Spleen (tissue), 11 donors: Measurements from ENCODE around the gene CSE1L. TPM values are rescaled to one million over a fixed set of nuclear protein-coding genes. Genes with fewer than 3 reads are reported as not detected.

Source experiments
- DNase-seq: peaks from one replicate; pipeline ENCODE4 v3.0.0-alpha.2; 2020
- H3K27ac ChIP-seq, 8 donors: fragments of 200-600 bp; sonication (generic) in 7 of 8; 1 replicate in 4 of 8; 2 replicates in 4 of 8; pipeline versions ENCODE4 v1.5.0 to v1.8.0; 2016 to 2021; ENCODE audit warnings: inconsistent platforms in 4 of 8, mild to moderate bottlenecking in 4 of 8, moderate library complexity in 1 of 8
- H3K27me3 ChIP-seq, 7 donors: fragments of 200-600 bp; sonication (generic) in 6 of 7; replicated peaks in 1 of 7; 1 replicate in 4 of 7; 2 replicates in 3 of 7; pipeline versions ENCODE4 v1.5.0 to v1.8.0; 2016 to 2021; ENCODE audit warnings: inconsistent platforms in 3 of 7, mild to moderate bottlenecking in 1 of 7
- H3K36me3 ChIP-seq, 6 donors: fragments of 200-600 bp; sonication (generic) in 5 of 6; 1 replicate in 4 of 6; 2 replicates in 2 of 6; pipeline versions ENCODE4 v1.5.0 to v1.8.0; 2016 to 2021; ENCODE audit warnings: inconsistent platforms in 2 of 6
- H3K4me1 ChIP-seq, 6 donors: fragments of 200-600 bp; sonication (generic) in 5 of 6; 1 replicate in 3 of 6; 2 replicates in 3 of 6; pipeline versions ENCODE4 v1.5.0 to v1.8.0; 2016 to 2021; ENCODE audit warnings: inconsistent platforms in 3 of 6
- H3K4me3 ChIP-seq, 8 donors: fragments of 200-600 bp; sonication (generic) in 7 of 8; 1 replicate in 4 of 8; 2 replicates in 4 of 8; pipeline versions ENCODE4 v1.5.0 to v1.8.0; 2016 to 2021; ENCODE audit warnings: inconsistent platforms in 4 of 8, mild to moderate bottlenecking in 4 of 8, moderate library complexity in 2 of 8
- H3K9me3 ChIP-seq, 8 donors: fragments of 200-600 bp; sonication (generic) in 7 of 8; 1 replicate in 4 of 8; 2 replicates in 4 of 8; pipeline versions ENCODE4 v1.5.0 to v1.8.0; 2016 to 2021; ENCODE audit warnings: inconsistent platforms in 4 of 8
- CTCF ChIP-seq, 11 experiments: fragments of 200-600 bp in 7 of 11; fragments of 450-650 bp in 4 of 11; sonication (generic) in 4 of 11; IDR thresholded peaks in 8 of 11; conservative IDR thresholded peaks in 3 of 11; 1 replicate in 7 of 11; 2 replicates in 4 of 11; pipeline versions ENCODE4 v1.4.0 to v1.8.0; 2016 to 2021; ENCODE audit warnings: antibody characterized with exemption in 11 of 11, inconsistent platforms in 4 of 11, mild to moderate bottlenecking in 1 of 11
- POLR2A ChIP-seq, 3 donors: fragments of 450-650 bp; IDR thresholded peaks; one replicate each; pipeline ENCODE4 v1.5.1; 2017; ENCODE audit warnings: antibody characterized with exemption in 3 of 3, mild to moderate bottlenecking in 1 of 3
- POLR2AphosphoS5 ChIP-seq, 3 donors: sonication (generic); formaldehyde crosslinking; IDR thresholded peaks; one replicate each; pipeline ENCODE4 v1.5.1; 2017; ENCODE audit warnings: antibody characterized with exemption in 3 of 3
- WGBS, 5 donors: extraction: QIAGEN DNeasy Blood & Tissue Kit in 3 of 5; methylation state at CpG; one replicate each; pipeline versions ENCODE4 v1.1.5 to v1.1.7; 2013 to 2018; 5-methylcytosine and 5-hydroxymethylcytosine counted together
- intact Hi-C: fragments of 100-400 bp; cut with DNase I; formaldehyde crosslinking; loops from one replicate; pipeline ENCODE4 v1.15.0; 2023; ENCODE audit warnings: low total_unique reads
- polyA plus RNA-seq, 3 donors: library from polyadenylated mRNA; stranded (reverse); fragments of 200-250 nt; gene quantifications; one replicate each; pipeline ENCODE4 v1.2.1, GENCODE V29; 2013
- total RNA-seq, 7 donors: library from RNA; depleted of rRNA in 3 of 7; stranded (reverse); fragments of >200 nt in 3 of 7; fragmentation: NEBNext Ultra II Directional in 4 of 7; extraction: Animal tissue kit (Norgen Biotek cat#: 25700) in 4 of 7; gene quantifications; one replicate each; pipeline versions ENCODE4 v1.1.0 to v1.2.1, GENCODE V29; 2016 to 2021
- donor health status: healthy with polysubstance abuse.
- donor health status: DM: no; HTN: no; CAD: no; lungs with moderate emphysema.
- donor health status: DM: no; HTN: no; CAD: no.
- donor health status: Bipolar disorder and iron deficiency.
- donor health status: healthy.
- donor health status: DM: no; HTN: no; CAD: no.
- donor health status: DM: yes; HTN: yes; CAD: no.

CSE1L gene
- total and polyA plus RNA-seq, 10 donors, result 16.7 to 51.5 (median 33.8) TPM

DNA sequence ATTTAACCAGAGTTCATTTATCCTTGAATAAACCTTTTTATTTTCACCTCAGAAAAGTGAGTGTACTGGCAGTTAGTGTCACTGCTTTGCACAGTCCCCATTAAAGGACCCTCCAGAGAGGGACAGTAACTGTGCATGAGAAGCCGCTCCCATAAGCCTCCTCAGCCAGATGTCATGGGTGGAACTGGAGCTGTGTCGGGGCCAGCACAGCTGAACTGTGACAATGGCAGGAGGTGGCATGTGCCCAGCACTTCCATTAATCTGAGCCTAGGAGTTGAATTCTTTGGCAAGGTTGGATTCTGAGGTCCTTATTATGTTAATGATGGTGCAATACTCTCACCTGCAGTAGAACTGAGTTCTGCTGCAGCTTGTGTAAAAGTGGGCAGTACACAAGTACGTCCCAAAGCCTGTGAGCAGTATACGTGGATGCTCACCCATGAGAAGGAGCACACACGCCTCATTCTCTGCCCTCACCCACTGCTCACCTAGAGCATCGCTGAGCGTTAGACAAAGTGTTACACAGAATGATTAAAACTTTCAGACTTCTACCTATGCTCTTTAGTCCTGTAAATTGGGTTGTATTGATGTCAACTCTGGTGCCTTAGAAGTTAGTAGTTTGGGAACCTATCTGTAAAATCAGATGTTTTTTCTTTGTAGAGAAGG, 11.9 kb upstream of the CSE1L start:
- DNase-seq, result no peak
- Histone ChIP-seq H3K27ac (no peak overlapping the region), H3K4me3 (no peak overlapping the region), H3K27me3 (no peaks in the 10 kb centered on the region), H3K9me3 (no peaks in the 10 kb centered on the region), H3K36me3 (peaks cover 5 to 71% (median 48%) of the 10 kb centered on the region in 6 donors), H3K4me1 (peaks cover 0 to 21% (median 15%) of the 10 kb centered on the region in 6 donors)
- 93 to 96% (median 94%) methylated on average over 7 of the region's 7 CpGs for WGBS, 5 donors
- TF ChIP-seq POLR2A (IDR thresholded peaks at IDR 0.05), result no peak
- no peak for TF ChIP-seq CTCF (IDR thresholded peaks at IDR 0.05 in 8 of 11, conservative IDR thresholded peaks at IDR 0.05 in 3 of 11)
- TF ChIP-seq POLR2AphosphoS5 (IDR thresholded peaks at IDR 0.05), result no peak
- intact Hi-C loops, result no loop called here

DNA sequence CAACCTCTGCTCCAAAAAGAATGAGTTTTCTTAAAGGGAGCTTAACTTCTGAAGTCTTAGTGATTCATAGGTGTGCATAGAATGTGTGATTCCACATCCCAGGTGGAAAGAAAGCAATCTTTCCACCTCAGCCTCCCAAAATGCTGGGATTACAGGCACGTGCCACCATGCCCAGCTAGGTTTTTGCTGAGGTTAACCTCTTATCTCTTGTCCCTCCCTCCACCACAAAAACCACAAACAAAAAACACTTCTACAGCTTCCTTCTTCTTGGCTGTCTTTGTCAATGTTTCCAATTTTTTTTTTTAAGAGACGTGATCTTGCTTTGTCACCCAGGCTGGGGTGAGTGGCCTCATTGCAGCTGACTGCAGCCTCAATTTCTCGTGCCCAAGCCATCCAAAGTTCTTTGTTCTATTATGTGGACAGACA, 8.1 kb upstream of the CSE1L start:
- no peaks in the 10 kb centered on the region for H3K9me3 ChIP-seq
- DNase-seq, result no peak
- H3K4me1 ChIP-seq, result peaks cover 0 to 21% (median 15%) of the 10 kb centered on the region in 6 donors
- H3K27ac ChIP-seq, result peak overlapping the region in 6 of 8 donors; percentile 31 to 69 (median 50)
- intact Hi-C loops, result no loop called here
- H3K4me3 ChIP-seq, result peak overlapping the region in 1 of 8 donors; percentile 16
- 19 to 48% (median 25%) methylated on average over 3 of the region's 3 CpGs for WGBS, 5 donors
- H3K36me3 ChIP-seq, result peaks cover 0 to 33% (median 15%) of the 10 kb centered on the region in 6 donors
- TF ChIP-seq POLR2AphosphoS5 (IDR thresholded peaks at IDR 0.05) (no peak), CTCF (IDR thresholded peaks at IDR 0.05 in 8 of 11, conservative IDR thresholded peaks at IDR 0.05 in 3 of 11) (no peak), POLR2A (IDR thresholded peaks at IDR 0.05) (no peak)
- no peaks in the 10 kb centered on the region for H3K27me3 ChIP-seq

DNA sequence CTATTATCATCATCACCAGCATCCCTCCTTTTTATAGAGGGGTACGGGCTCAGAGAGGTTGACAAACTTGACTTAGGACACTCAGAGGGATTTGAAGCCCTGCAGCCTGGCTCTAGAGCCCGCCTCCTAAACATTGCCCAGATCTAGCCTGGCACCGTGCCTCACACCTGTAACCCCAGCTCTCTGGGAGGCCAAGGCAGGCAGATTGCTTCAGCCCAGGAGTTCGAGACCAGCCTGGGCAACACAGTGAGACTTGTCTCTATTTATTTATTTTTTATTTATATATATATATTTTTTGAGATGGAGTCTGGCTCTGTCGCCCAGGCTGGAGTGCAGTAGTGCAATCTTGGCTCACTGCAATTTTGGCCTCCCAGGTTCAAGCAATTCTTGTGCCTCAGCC, 6.3 kb upstream of the CSE1L start:
- TF ChIP-seq CTCF (IDR thresholded peaks at IDR 0.05 in 8 of 11, conservative IDR thresholded peaks at IDR 0.05 in 3 of 11), result no peak
- TF ChIP-seq POLR2A (IDR thresholded peaks at IDR 0.05), result no peak
- TF ChIP-seq POLR2AphosphoS5 (IDR thresholded peaks at IDR 0.05), result no peak
- Histone ChIP-seq H3K27me3 (no peaks in the 10 kb centered on the region), H3K27ac (no peak overlapping the region), H3K4me3 (no peak overlapping the region), H3K4me1 (peaks cover 0 to 25% (median 18%) of the 10 kb centered on the region in 6 donors), H3K9me3 (no peaks in the 10 kb centered on the region), H3K36me3 (peaks cover 0 to 15% (median 0%) of the 10 kb centered on the region in 6 donors)
- 81 to 98% (median 96%) methylated on average over 5 of the region's 5 CpGs for WGBS, 5 donors
- DNase-seq, result no peak
- intact Hi-C loops, result no loop called here

DNA sequence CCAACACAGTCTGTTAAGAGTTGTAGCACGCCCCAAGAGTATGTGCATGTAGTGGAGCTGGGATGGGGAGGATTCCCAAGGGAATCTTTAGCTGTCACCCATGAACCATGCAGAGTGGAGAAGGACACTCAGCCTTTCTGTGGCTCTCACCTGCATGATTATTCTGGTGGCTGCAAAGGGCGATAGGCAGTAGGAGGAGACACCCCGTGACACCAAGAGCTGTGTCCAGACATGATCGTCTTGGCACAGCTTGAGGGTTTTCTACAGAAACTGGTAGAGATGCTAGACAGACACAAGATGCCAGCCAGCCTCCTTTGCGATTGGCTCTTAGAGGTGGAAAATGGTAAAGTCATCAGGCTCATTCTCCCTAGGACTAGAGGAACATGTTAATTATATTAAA, 3.1 kb upstream of the CSE1L start:
- H3K36me3 ChIP-seq, result no peaks in the 10 kb centered on the region
- H3K9me3 ChIP-seq, result no peaks in the 10 kb centered on the region
- TF ChIP-seq CTCF (IDR thresholded peaks at IDR 0.05 in 8 of 11, conservative IDR thresholded peaks at IDR 0.05 in 3 of 11) (no peak), POLR2AphosphoS5 (IDR thresholded peaks at IDR 0.05) (no peak), POLR2A (IDR thresholded peaks at IDR 0.05) (no peak)
- no peak overlapping the region for H3K4me3 ChIP-seq
- H3K27ac ChIP-seq, result no peak overlapping the region
- intact Hi-C loops, result no loop called here
- DNase-seq, result no peak
- 95 to 97% (median 96%) methylated on average over 5 of the region's 5 CpGs for WGBS, 5 donors
- H3K4me1 ChIP-seq, result peaks cover 8 to 40% (median 30%) of the 10 kb centered on the region in 6 donors
- no peaks in the 10 kb centered on the region for H3K27me3 ChIP-seq
